GM12801 (cell line): ENCODE results near the gene PLEKHH2.

Source experiments
- CTCF ChIP-seq: IDR thresholded peaks from one replicate; pipeline ENCODE4 v1.5.1; 2011; ENCODE audit warnings: control low read depth; ENCODE audit not compliant: insufficient read length; ENCODE audit errors: extremely low read depth

Gene PLEKHH2

GRCh38 chr2:43762286-43762685, 125.2 kb downstream of the PLEKHH2 start:
- TF ChIP-seq CTCF: no peak

- no peak for TF ChIP-seq CTCF
These were observed 126.0 kb downstream of the PLEKHH2 start for GRCh38 chr2:43763091-43763490.

GRCh38 chr2:43764086-43764705, 127.1 kb downstream of the PLEKHH2 start:
- TF ChIP-seq CTCF: no peak

- no peak for TF ChIP-seq CTCF
These were observed 128.9 kb downstream of the PLEKHH2 start for GRCh38 chr2:43766006-43766405.

GRCh38 chr2:43773876-43774613, 137.0 kb downstream of the PLEKHH2 start, which contains the start of gene DYNC2LI1:
Gene DYNC2LI1 (plus strand): TSS chr2:43774039. CDS start chr2:43774139, 100 bp downstream.
- no peak for TF ChIP-seq CTCF

- TF ChIP-seq CTCF: no peak
These were observed 137.6 kb downstream of the PLEKHH2 start for GRCh38 chr2:43774617-43775016.

- TF ChIP-seq CTCF: no peak
These were observed 139.3 kb downstream of the PLEKHH2 start for GRCh38 chr2:43776324-43776723.
